Measurements from ENCODE around the gene PPM1A.
A peak's percentile ranks its signal among the peaks of the same experiment; 100 is the strongest.

PPM1A gene

GRCh38 chr14:60248697-60249318 is at the start of gene PPM1A:
Gene PPM1A (plus strand): TSS chr14:60249221. CDS start chr14:60282704, 33,483 bp downstream.
- Histone ChIP-seq H3K9me3 (ENCODE audit: control insufficient read depth, insufficient read depth, low read length) (no peaks in the 10 kb centered on the region), H3K4me1 (ENCODE audit: insufficient read depth, low read length) (peaks cover 18% of the 10 kb centered on the region; the same call in 1 of the 2 replicates), H3K36me3 (ENCODE audit: insufficient read depth, low read length) (no peaks in the 10 kb centered on the region), H3K9ac (ENCODE audit: low read depth, low read length) (peak within 1 kb of the TSS; percentile 97)

GRCh38 chr14:60199321-60199720 is 49.7 kb upstream of the PPM1A start:
- Histone ChIP-seq H3K4me1 (ENCODE audit: insufficient read depth, low read length) (peaks cover 16% of the 10 kb centered on the region), H3K9ac (ENCODE audit: low read depth, low read length) (no peak overlapping the region), H3K36me3 (ENCODE audit: insufficient read depth, low read length) (no peaks in the 10 kb centered on the region), H3K9me3 (ENCODE audit: control insufficient read depth, insufficient read depth, low read length) (0 out of 2 replicates have a peak, but pooled peaks cover 3% of the 10 kb centered on the region)

- H3K9me3 ChIP-seq (ENCODE audit: control insufficient read depth, insufficient read depth, low read length): 0 out of 2 replicates have a peak, but pooled peaks cover 3% of the 10 kb centered on the region
- peaks cover 14% of the 10 kb centered on the region for H3K4me1 ChIP-seq (ENCODE audit: insufficient read depth, low read length)
- no peaks in the 10 kb centered on the region for H3K36me3 ChIP-seq (ENCODE audit: insufficient read depth, low read length)
- H3K9ac ChIP-seq (ENCODE audit: low read depth, low read length): no peak overlapping the region
These were observed 44.7 kb upstream of the PPM1A start for GRCh38 chr14:60204104-60204842.

GRCh38 chr14:60204843-60205774 is 43.9 kb upstream of the PPM1A start:
- Histone ChIP-seq H3K4me1 (ENCODE audit: insufficient read depth, low read length) (peaks cover 14% of the 10 kb centered on the region), H3K9ac (ENCODE audit: low read depth, low read length) (no peak overlapping the region), H3K9me3 (ENCODE audit: control insufficient read depth, insufficient read depth, low read length) (no peaks in the 10 kb centered on the region), H3K36me3 (ENCODE audit: insufficient read depth, low read length) (no peaks in the 10 kb centered on the region)

GRCh38 chr14:60206249-60206670 is 42.8 kb upstream of the PPM1A start:
- no peaks in the 10 kb centered on the region for H3K9me3 ChIP-seq (ENCODE audit: control insufficient read depth, insufficient read depth, low read length)
- peaks cover 14% of the 10 kb centered on the region for H3K4me1 ChIP-seq (ENCODE audit: insufficient read depth, low read length)
- no peak overlapping the region for H3K9ac ChIP-seq (ENCODE audit: low read depth, low read length)
- no peaks in the 10 kb centered on the region for H3K36me3 ChIP-seq (ENCODE audit: insufficient read depth, low read length)

DNA sequence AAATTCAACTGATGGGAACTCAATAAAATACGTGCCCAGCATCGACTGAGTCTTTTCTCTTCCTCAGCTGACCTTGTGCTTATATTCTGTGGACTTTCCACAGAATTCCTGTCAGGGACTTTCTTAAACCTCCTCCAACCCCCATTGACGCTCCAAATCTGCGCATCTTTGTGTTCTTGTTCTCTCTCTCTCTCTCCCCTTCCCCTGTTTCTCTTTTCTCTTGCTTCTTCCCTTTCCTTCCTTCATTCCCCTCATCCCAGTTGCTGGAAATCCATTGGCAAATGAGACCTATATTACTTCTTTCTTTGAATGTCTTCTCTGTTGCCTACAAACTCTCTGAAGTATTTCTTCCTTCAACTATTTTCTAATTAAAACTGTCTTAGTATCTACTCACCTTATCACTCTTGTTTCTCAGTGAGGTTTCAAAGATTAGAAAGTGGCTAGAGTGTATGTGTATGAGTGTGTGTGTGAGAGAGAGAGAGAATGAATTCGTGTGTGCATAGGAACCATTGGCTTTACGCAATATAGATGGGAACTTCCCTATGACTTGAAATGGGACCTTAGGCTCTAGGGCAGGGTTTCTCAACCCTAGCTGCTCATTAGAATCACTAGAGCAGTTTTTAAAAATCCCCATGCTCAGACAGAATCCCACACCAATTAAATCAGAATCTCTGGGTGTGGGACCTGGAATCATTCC is 42.0 kb upstream of the PPM1A start:
- Histone ChIP-seq H3K9ac (ENCODE audit: low read depth, low read length) (no peak overlapping the region), H3K9me3 (ENCODE audit: control insufficient read depth, insufficient read depth, low read length) (no peaks in the 10 kb centered on the region), H3K4me1 (ENCODE audit: insufficient read depth, low read length) (peaks cover 19% of the 10 kb centered on the region), H3K36me3 (ENCODE audit: insufficient read depth, low read length) (no peaks in the 10 kb centered on the region)

GRCh38 chr14:60210703-60211102 is 38.3 kb upstream of the PPM1A start:
- Histone ChIP-seq H3K36me3 (ENCODE audit: insufficient read depth, low read length) (no peaks in the 10 kb centered on the region), H3K9ac (ENCODE audit: low read depth, low read length) (no peak overlapping the region), H3K4me1 (ENCODE audit: insufficient read depth, low read length) (peaks cover 5% of the 10 kb centered on the region; the same call in 1 of the 2 replicates), H3K9me3 (ENCODE audit: control insufficient read depth, insufficient read depth, low read length) (no peaks in the 10 kb centered on the region)

GRCh38 chr14:60211153-60211552 is 37.9 kb upstream of the PPM1A start:
- Histone ChIP-seq H3K4me1 (ENCODE audit: insufficient read depth, low read length) (peaks cover 9% of the 10 kb centered on the region; the same call in 1 of the 2 replicates), H3K9me3 (ENCODE audit: control insufficient read depth, insufficient read depth, low read length) (no peaks in the 10 kb centered on the region), H3K36me3 (ENCODE audit: insufficient read depth, low read length) (no peaks in the 10 kb centered on the region), H3K9ac (ENCODE audit: low read depth, low read length) (no peak overlapping the region)

GRCh38 chr14:60212503-60213371 is 36.3 kb upstream of the PPM1A start:
- H3K9ac ChIP-seq (ENCODE audit: low read depth, low read length): no peak overlapping the region

DNA sequence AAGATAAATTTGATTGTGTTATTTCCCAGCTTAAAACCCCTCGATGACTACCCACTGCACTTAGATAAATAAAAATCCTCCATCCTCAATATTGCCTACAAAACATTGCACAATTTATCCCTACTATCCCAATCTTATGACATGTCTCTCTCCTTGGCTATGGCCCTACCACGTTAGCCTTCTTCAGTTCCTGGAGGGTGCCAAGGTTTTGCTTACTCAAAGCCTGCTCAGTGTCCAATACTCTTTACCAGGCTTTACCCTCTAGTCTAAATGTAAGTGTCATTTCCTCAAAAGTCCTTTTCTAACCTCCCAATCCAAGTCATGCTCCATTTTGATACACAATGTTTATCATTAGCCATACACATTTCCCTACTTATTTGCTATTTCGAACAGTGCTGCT is 35.0 kb upstream of the PPM1A start:
- H3K4me1 ChIP-seq (ENCODE audit: insufficient read depth, low read length): peaks cover 9% of the 10 kb centered on the region; the same call in 1 of the 2 replicates

More at GRCh38 chr14:60212503-60213371, 36.3 kb upstream of the PPM1A start:
- H3K4me1 ChIP-seq (ENCODE audit: insufficient read depth, low read length): peaks cover 9% of the 10 kb centered on the region; the same call in 1 of the 2 replicates
- H3K9me3 ChIP-seq (ENCODE audit: control insufficient read depth, insufficient read depth, low read length): no peaks in the 10 kb centered on the region
- no peaks in the 10 kb centered on the region for H3K36me3 ChIP-seq (ENCODE audit: insufficient read depth, low read length)

DNA sequence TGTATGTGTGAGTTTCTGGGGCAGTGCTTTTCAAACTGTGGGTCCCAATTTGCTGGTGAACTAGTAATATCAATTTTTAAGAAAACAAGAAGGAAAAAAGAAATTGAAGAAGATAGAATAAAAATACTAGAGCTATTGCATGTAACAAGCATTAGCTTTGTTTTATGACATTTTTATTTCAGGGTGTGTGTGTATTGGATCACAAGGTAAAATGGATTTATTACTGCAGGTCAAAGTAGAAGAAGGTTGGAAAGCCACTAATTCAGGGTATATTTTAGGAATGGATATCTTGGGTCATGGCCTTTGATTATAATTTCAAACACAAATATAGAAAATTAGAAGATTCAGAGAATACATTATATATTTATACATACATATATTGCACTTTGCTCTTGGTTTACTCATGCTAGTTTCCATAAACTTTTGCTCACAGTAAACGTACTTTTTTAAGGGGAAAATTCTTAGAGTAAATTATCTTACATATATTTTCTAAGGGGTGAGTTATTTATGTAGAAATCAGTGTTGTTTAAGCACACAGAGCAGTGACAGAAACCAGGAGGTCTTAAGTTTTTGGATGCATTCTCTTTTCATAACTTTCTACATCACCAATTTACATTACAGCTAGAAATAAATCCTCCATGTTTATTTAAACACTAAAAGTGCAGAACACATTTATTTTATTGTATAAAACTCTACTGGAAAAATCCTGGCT is 34.5 kb upstream of the PPM1A start:
- Histone ChIP-seq H3K36me3 (ENCODE audit: insufficient read depth, low read length) (no peaks in the 10 kb centered on the region), H3K4me1 (ENCODE audit: insufficient read depth, low read length) (peaks cover 9% of the 10 kb centered on the region; the same call in 1 of the 2 replicates), H3K9me3 (ENCODE audit: control insufficient read depth, insufficient read depth, low read length) (no peaks in the 10 kb centered on the region), H3K9ac (ENCODE audit: low read depth, low read length) (no peak overlapping the region)

More for the DNA sequence above, 35.0 kb upstream of the PPM1A start:
- no peaks in the 10 kb centered on the region for H3K36me3 ChIP-seq (ENCODE audit: insufficient read depth, low read length)
- no peaks in the 10 kb centered on the region for H3K9me3 ChIP-seq (ENCODE audit: control insufficient read depth, insufficient read depth, low read length)
- H3K9ac ChIP-seq (ENCODE audit: low read depth, low read length): no peak overlapping the region

DNA sequence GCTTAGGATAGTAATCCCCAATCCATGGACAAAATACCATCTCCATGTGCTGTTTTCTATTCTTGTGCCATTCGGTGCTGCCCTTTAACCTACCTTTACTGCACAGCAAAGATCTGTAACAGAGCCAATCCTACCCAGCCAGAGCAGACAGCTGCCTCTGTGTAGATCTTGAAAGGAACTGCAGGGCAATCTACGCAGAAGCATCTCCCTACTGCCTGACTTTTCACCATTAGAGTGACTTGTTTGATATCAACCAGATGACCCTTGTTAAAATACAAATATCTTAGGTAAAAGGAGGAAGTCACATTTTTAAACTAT is 33.9 kb upstream of the PPM1A start:
- Histone ChIP-seq H3K9ac (ENCODE audit: low read depth, low read length) (no peak overlapping the region), H3K36me3 (ENCODE audit: insufficient read depth, low read length) (no peaks in the 10 kb centered on the region), H3K4me1 (ENCODE audit: insufficient read depth, low read length) (peaks cover 9% of the 10 kb centered on the region; the same call in 1 of the 2 replicates), H3K9me3 (ENCODE audit: control insufficient read depth, insufficient read depth, low read length) (no peaks in the 10 kb centered on the region)

Measured in ES-I3 (cell line).